ENCODE results near the gene MZT2B. TPM values are rescaled to one million over a fixed set of nuclear protein-coding genes. Genes with fewer than 3 reads are reported as not detected.
A peak's percentile ranks its signal among the peaks of the same experiment; 100 is the strongest.
"Not testable (repeated sequence)": the region's sequence is repeated elsewhere in the genome, so short reads cannot be mapped to it uniquely, and the experiment has no call there.

The MZT2B gene
- polyA plus RNA-seq, 1 of the 3 experiments (the other 2 are of a cell fraction): 222 TPM

DNA sequence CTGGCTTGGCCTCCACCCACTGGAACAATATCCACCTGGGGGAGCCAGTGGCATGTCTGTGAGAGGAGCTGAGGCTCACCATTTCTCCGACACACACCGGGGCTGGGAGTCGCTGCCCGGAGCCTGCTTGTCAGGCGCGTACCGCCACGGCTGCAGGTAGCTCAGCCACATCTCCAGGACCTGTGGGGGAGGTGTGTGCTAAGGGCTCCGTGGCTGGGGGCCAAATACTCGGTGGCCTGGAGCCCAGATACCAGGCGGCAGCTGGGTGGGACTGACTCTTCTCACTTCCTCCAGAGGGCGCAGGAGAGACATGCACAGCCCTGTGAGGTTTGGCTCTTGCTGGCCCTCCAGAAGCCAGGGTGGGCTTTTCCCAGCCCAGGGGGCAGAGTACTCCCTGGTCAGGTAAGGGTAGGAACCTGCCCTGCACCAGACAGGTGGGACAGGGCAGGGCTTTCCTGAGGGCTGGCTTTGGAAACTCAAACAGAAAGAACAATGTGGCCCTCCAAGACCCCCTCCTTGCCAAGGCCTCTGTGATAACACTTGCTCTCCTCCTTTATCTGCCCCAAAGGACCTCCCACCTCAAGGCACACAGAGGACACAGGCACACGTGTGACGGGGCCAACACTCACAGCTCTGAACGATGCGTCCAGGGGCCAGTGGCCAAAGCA is 26.0 kb upstream of the MZT2B start:
- peaks cover 0 to 32% of the 10 kb centered on the region in 2 experiments for H3K36me3 ChIP-seq (replicated peaks in 1 of 2; ENCODE audit: control insufficient read depth in 1 of 2, insufficient read depth in 2 of 2, low read length in 1 of 2)
- H3K9me2 ChIP-seq; H3K27me3 ChIP-seq (ENCODE audit: insufficient read depth); H3K9me3 ChIP-seq; H4K20me1 ChIP-seq (ENCODE audit: insufficient read depth); H2AFZ ChIP-seq (ENCODE audit: low read depth); H3K4me3 ChIP-seq (ENCODE audit: low read depth in 2 of 2, low read length in 1 of 2); H3K27ac ChIP-seq (ENCODE audit: low read depth in 2 of 2, low read length in 1 of 2); H3F3A ChIP-seq (replicated peaks; ENCODE audit: insufficient read depth); H3K79me2 ChIP-seq (ENCODE audit: insufficient read depth); H3K4me2 ChIP-seq; H3K9ac ChIP-seq; POLR2A ChIA-PET: not testable (repeated sequence)
- peak; percentile 76 for DNase-seq
- WGBS (ENCODE audit: low lambda C conversion rate): 90% methylated on average over 8 of the region's 16 CpGs
- TF ChIP-seq, protein P1, sequence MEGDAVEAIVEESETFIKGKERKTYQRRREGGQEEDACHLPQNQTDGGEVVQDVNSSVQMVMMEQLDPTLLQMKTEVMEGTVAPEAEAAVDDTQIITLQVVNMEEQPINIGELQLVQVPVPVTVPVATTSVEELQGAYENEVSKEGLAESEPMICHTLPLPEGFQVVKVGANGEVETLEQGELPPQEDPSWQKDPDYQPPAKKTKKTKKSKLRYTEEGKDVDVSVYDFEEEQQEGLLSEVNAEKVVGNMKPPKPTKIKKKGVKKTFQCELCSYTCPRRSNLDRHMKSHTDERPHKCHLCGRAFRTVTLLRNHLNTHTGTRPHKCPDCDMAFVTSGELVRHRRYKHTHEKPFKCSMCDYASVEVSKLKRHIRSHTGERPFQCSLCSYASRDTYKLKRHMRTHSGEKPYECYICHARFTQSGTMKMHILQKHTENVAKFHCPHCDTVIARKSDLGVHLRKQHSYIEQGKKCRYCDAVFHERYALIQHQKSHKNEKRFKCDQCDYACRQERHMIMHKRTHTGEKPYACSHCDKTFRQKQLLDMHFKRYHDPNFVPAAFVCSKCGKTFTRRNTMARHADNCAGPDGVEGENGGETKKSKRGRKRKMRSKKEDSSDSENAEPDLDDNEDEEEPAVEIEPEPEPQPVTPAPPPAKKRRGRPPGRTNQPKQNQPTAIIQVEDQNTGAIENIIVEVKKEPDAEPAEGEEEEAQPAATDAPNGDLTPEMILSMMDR (IDR thresholded peaks at IDR 0.05): peak; percentile 59
- TF ChIP-seq SMC3 (IDR thresholded peaks at IDR 0.05; ENCODE audit: low read depth, low read length) (peak; percentile 35; the same call in 1 of the 2 replicates), RAD21 (IDR thresholded peaks at IDR 0.05; ENCODE audit: low read length) (peak; percentile 50)
- H3K4me1 ChIP-seq (ENCODE audit: control insufficient read depth in 1 of 2, insufficient read depth in 2 of 2, low read depth in 1 of 2, low read length in 1 of 2): peaks cover 0 to 21% of the 10 kb centered on the region in 2 experiments; a peak in 1 of 4 replicates
- CTCF ChIA-PET: interaction anchor here (0.6 to 1.4 kb wide), 5 partner anchors 174 to 232 kb away, joined by 3 to 10 read pairs (median 4); no protein-coding TSS in a partner anchor

- Histone ChIP-seq H3K9ac (no peak overlapping the region), H3K4me2 (no peak overlapping the region), H3K27me3 (ENCODE audit: insufficient read depth) (no peaks in the 10 kb centered on the region), H3K79me2 (ENCODE audit: insufficient read depth) (no peaks in the 10 kb centered on the region), H3K36me3 (replicated peaks in 1 of 2; ENCODE audit: control insufficient read depth in 1 of 2, insufficient read depth in 2 of 2, low read length in 1 of 2) (peaks cover 0 to 32% of the 10 kb centered on the region in 2 experiments), H3K9me3 (no peaks in the 10 kb centered on the region), H3K9me2 (no peaks in the 10 kb centered on the region), H3K27ac (ENCODE audit: low read depth in 2 of 2, low read length in 1 of 2) (peak overlapping the region in 1 of 2 experiments; percentile 22; a peak in 1 of 4 replicates), H4K20me1 (ENCODE audit: insufficient read depth) (no peaks in the 10 kb centered on the region), H2AFZ (ENCODE audit: low read depth) (no peak overlapping the region), H3K4me1 (ENCODE audit: control insufficient read depth in 1 of 2, insufficient read depth in 2 of 2, low read depth in 1 of 2, low read length in 1 of 2) (peaks cover 0 to 21% of the 10 kb centered on the region in 2 experiments; a peak in 1 of 4 replicates), H3K4me3 (ENCODE audit: low read depth in 2 of 2, low read length in 1 of 2) (no peak overlapping the region), H3F3A (replicated peaks; ENCODE audit: insufficient read depth) (no peaks in the 10 kb centered on the region)
- no peak for DNase-seq
- WGBS (ENCODE audit: low lambda C conversion rate): 95% methylated on average over 4 of the region's 9 CpGs
- POLR2A ChIA-PET: no interaction called here
- CTCF ChIA-PET: interaction anchor here (1.4 kb wide), 4 partner anchors 174 to 233 kb away, joined by 3 to 10 read pairs (median 4); no protein-coding TSS in a partner anchor
- TF ChIP-seq EP300 (IDR thresholded peaks at IDR 0.05; ENCODE audit: borderline replicate concordance in 1 of 2, low read depth in 1 of 2, low read length in 1 of 2) (no peak), EZH2phosphoT487 (IDR thresholded peaks at IDR 0.05; ENCODE audit: borderline replicate concordance, low read depth) (no peak), YY1 (IDR thresholded peaks at IDR 0.05; ENCODE audit: low read depth) (no peak), MXI1 (IDR thresholded peaks at IDR 0.05; ENCODE audit: low read depth, low read length) (no peak), FOXJ3 (CRISPR knock-in tag; IDR thresholded peaks at IDR 0.05) (no peak), GATA2 (CRISPR knock-in tag; IDR thresholded peaks at IDR 0.05) (no peak)
Measured at GRCh38 chr2:130156624-130157004, 25.4 kb upstream of the MZT2B start.

Data from SK-N-SH (cell line).